ENCODE data around the gene FAM25A.

GRCh38 chr10:87058171-87058570 is 38.1 kb downstream of the FAM25A start:
- TF ChIP-seq, protein P1, sequence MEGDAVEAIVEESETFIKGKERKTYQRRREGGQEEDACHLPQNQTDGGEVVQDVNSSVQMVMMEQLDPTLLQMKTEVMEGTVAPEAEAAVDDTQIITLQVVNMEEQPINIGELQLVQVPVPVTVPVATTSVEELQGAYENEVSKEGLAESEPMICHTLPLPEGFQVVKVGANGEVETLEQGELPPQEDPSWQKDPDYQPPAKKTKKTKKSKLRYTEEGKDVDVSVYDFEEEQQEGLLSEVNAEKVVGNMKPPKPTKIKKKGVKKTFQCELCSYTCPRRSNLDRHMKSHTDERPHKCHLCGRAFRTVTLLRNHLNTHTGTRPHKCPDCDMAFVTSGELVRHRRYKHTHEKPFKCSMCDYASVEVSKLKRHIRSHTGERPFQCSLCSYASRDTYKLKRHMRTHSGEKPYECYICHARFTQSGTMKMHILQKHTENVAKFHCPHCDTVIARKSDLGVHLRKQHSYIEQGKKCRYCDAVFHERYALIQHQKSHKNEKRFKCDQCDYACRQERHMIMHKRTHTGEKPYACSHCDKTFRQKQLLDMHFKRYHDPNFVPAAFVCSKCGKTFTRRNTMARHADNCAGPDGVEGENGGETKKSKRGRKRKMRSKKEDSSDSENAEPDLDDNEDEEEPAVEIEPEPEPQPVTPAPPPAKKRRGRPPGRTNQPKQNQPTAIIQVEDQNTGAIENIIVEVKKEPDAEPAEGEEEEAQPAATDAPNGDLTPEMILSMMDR (IDR thresholded peaks at IDR 0.05), result no peak
- no peak for TF ChIP-seq POLR2A (IDR thresholded peaks at IDR 0.05)
